ENCODE results near the gene DNAI1.

GRCh38 chr9:34459356-34459755 lies 751 bp downstream of the DNAI1 start:
- TF ChIP-seq SIN3A (IDR thresholded peaks at IDR 0.05; ENCODE audit: borderline replicate concordance, insufficient read depth, low read length) (no peak), POLR2AphosphoS5 (IDR thresholded peaks at IDR 0.05; ENCODE audit: low read depth, low read length) (no peak), FOXP2 (optimal IDR thresholded peaks at IDR 0.05; ENCODE audit: borderline replicate concordance, extremely low read depth, extremely low read length, insufficient read depth) (no peak)

Measured in PFSK-1 (cell line).